Measurements from ENCODE around the gene RRAGC.

- TF ChIP-seq EP300 (IDR thresholded peaks at IDR 0.05) (peak in 2 of 4 donors; percentile 50 to 59), POLR2A (IDR thresholded peaks at IDR 0.05) (peak in 2 of 4 donors; percentile 52 to 74)
- TF ChIP-seq, protein P1, sequence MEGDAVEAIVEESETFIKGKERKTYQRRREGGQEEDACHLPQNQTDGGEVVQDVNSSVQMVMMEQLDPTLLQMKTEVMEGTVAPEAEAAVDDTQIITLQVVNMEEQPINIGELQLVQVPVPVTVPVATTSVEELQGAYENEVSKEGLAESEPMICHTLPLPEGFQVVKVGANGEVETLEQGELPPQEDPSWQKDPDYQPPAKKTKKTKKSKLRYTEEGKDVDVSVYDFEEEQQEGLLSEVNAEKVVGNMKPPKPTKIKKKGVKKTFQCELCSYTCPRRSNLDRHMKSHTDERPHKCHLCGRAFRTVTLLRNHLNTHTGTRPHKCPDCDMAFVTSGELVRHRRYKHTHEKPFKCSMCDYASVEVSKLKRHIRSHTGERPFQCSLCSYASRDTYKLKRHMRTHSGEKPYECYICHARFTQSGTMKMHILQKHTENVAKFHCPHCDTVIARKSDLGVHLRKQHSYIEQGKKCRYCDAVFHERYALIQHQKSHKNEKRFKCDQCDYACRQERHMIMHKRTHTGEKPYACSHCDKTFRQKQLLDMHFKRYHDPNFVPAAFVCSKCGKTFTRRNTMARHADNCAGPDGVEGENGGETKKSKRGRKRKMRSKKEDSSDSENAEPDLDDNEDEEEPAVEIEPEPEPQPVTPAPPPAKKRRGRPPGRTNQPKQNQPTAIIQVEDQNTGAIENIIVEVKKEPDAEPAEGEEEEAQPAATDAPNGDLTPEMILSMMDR (IDR thresholded peaks at IDR 0.05) = peak in 1 of 6 experiments; percentile 27
These were observed at the start of gene RRAGC for GRCh38 chr1:38859561-38860453.
